CD4-positive, alpha-beta T cell treated with Interleukin-15 for 1 hour (primary cell): ENCODE data around the gene TUBB2A.

Experiments
- DNase-seq: peaks from one replicate; pipeline ENCODE4 v3.0.0-alpha.2; 2020

TUBB2A gene

DNA sequence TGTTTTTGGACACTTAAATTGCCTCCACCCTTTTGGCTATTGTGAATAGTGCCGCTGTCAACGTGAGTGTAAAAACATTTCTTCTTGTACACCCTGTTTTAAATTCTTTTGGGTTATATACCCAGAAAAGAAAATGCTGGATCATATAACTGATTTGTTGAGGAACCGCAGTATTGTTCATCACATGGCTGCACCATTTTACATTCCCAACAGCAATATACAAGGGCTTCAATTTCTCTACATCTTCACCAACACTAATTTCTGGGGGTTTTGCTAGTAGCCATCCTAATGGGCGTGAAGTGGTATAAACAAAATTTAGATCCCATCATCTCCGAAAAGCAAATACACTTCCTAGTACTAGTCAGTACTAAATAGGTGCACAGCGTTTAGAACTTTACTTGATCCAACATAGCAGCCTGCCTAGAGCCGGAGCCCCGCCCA is 39.4 kb downstream of the TUBB2A start:
- no peak for DNase-seq

DNA sequence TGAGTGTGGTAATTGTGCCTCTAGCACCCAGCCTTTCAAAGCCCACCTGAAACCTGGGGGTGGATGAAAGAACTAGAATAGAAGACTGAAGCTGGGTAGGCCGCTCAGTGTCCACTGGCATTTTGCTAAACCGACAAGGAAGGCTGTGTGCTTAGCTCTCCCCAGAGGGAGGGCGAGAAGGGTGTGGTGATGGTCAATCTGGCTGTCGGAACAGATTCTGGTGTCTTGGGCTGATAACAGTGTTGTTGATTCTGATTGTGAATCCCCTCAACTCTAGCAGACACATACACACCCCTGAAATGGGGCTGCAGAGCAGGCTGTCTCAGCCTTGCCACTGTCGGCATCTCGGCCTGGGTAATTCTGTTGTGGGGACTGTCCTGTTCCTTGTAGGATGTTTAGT is 43.0 kb downstream of the TUBB2A start:
- no peak for DNase-seq

DNA sequence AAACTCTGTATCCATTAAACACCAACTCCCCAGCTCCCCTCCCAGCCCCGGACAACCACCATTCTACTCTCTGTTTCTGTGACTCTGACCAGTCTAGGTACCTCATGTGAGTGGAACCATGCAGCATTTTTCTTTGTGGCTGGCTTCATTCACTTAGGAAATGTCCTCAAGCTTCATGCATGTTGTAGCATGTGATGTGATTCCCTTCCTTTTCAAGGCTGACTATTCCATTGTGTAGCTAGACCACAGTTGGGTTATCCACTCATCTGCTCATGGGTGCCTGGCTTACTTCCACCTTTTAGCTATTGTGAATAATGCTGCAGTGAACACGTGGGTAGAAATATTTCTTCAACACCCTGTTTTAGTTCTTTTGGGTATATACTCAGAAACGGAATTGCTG is 47.6 kb downstream of the TUBB2A start:
- DNase-seq, result no peak

DNA sequence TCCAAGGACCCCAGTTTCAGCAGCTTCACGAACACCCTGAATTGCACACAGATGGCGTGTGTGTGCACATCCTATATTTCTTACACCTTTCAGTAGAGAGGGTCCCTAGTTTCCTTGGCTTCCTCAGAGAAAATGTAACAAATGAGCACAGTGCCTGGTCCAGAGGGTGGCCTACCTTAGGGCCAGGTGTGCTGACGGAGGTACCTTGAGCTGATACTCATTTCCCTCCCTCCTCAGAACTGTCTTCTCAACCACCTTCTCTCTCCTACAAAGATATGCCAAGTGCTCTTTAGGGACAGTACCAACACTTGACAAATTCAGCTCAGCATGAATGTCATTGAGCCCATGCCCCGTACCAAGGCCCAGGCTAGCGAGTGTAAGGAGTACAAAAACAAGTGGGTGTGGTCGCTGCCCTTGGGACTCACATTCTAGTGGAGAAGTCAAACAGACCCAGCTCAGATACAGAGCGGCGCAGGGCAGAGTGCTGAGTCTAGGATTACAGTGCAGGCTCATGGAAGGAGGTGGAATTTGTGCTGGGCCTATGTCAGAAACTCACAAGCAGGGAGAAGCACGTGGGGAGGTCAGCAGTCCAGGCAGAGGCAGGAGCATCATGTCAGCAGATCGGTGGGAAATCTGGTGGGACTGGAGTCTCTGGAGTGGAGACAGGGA is 48.5 kb downstream of the TUBB2A start:
- no peak for DNase-seq
